Spleen (tissue), 7 donors: ENCODE measurements around the gene EYA2.

Source experiments
- CTCF ChIP-seq, 11 experiments: fragments of 200-600 bp in 7 of 11; fragments of 450-650 bp in 4 of 11; sonication (generic) in 4 of 11; IDR thresholded peaks in 8 of 11; conservative IDR thresholded peaks in 3 of 11; 1 replicate in 7 of 11; 2 replicates in 4 of 11; pipeline versions ENCODE4 v1.4.0 to v1.8.0; 2016 to 2021; ENCODE audit warnings: antibody characterized with exemption in 11 of 11, inconsistent platforms in 4 of 11, mild to moderate bottlenecking in 1 of 11
- POLR2A ChIP-seq, 3 donors: fragments of 450-650 bp; IDR thresholded peaks; one replicate each; pipeline ENCODE4 v1.5.1; 2017; ENCODE audit warnings: antibody characterized with exemption in 3 of 3, mild to moderate bottlenecking in 1 of 3
- POLR2AphosphoS5 ChIP-seq, 3 donors: sonication (generic); formaldehyde crosslinking; IDR thresholded peaks; one replicate each; pipeline ENCODE4 v1.5.1; 2017; ENCODE audit warnings: antibody characterized with exemption in 3 of 3
- donor health status: DM: no; HTN: no; CAD: no; lungs with moderate emphysema.
- donor health status: DM: no; HTN: no; CAD: no.
- donor health status: DM: no; HTN: no; CAD: no.

GRCh38 chr20:47156301-47157137, 261.9 kb downstream of the EYA2 start:
- TF ChIP-seq CTCF (IDR thresholded peaks at IDR 0.05 in 8 of 11, conservative IDR thresholded peaks at IDR 0.05 in 3 of 11) = no peak
- no peak for TF ChIP-seq POLR2A (IDR thresholded peaks at IDR 0.05)
- TF ChIP-seq POLR2AphosphoS5 (IDR thresholded peaks at IDR 0.05) = no peak
